ENCODE data around the gene BDKRB2.

The BDKRB2 gene

DNA sequence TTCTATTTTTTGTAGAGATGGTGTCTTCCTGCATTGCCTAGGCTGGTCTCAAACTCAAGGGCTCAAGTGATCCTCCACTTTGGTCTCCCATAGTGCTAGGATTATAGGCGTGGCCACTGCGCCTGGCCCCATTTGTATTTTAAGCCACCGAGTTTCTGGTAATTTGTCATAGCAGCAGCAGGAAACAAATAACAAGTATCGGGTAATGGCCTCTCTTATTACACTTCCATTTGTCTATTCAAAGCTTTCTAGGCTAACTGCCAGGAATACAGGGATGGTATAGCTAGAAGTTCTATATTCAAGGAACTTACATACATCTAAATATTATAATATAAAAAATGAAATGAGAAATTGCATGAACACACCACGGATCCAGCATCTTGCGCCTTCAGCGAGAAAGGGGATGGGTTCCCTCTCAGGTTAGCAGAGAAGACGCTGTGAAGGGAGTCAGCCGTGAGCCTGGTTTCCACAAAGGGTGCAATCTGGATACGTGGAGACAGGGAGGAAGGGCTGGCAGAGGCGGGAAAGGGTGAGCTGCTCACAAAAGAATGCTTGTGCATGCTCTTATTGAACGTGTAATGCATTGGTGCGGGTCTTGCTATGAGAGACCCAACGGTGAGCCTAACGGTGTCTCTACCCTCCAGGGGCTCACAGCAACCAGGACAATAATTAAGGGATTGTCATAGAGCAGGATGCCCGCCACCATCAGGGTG is 60.9 kb downstream of the BDKRB2 start:
- H3K4me1 ChIP-seq (ENCODE audit: control insufficient read depth in 5 of 5, insufficient read depth in 5 of 5, low read length in 5 of 5), result peaks cover 0 to 33% (median 17%) of the 10 kb centered on the region in 5 donors
- H3K27ac ChIP-seq (ENCODE audit: low read depth, low read length), result no peak overlapping the region

DNA sequence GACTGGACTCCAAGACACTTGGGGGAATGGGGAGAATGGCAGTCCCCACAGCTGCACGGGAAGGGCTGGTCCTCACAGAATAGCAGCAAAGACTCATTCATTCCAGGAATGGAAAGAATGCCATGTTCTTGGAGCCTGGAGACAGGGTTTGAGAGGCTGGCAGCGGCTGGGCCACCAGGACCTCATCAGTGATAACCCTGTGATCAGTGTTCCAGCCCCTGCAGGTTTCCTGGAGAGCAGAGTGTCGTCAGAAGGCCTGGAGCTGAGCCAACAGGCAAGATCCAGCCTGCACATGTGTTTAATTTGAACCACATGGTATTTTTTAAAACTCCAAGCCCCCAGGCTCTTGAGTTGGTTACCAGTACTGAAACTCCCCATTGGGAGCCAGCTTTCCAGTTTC is 62.7 kb downstream of the BDKRB2 start:
- Histone ChIP-seq H3K9ac (ENCODE audit: low read length in 5 of 5) (no peak overlapping the region), H3K36me3 (ENCODE audit: control insufficient read depth in 5 of 5, insufficient read depth in 5 of 5, low read length in 5 of 5) (no peaks in the 10 kb centered on the region), H3K27ac (ENCODE audit: low read depth, low read length) (no peak overlapping the region), H3K4me3 (ENCODE audit: low read depth in 1 of 5, low read length in 5 of 5) (no peak overlapping the region), H3K9me3 (ENCODE audit: control insufficient read depth in 5 of 5, low read length in 5 of 5) (peaks cover 0 to 5% (median 1%) of the 10 kb centered on the region in 5 donors), H3K27me3 (ENCODE audit: control insufficient read depth in 5 of 5, insufficient read depth in 4 of 5, low read length in 5 of 5) (peaks cover 0 to 15% (median 4%) of the 10 kb centered on the region in 5 donors), H3K4me1 (ENCODE audit: control insufficient read depth in 5 of 5, insufficient read depth in 5 of 5, low read length in 5 of 5) (peaks cover 0 to 39% (median 20%) of the 10 kb centered on the region in 5 donors)

More for the DNA sequence above, 60.9 kb downstream of the BDKRB2 start:
- Histone ChIP-seq H3K9me3 (ENCODE audit: control insufficient read depth in 5 of 5, low read length in 5 of 5) (no peaks in the 10 kb centered on the region), H3K36me3 (ENCODE audit: control insufficient read depth in 5 of 5, insufficient read depth in 5 of 5, low read length in 5 of 5) (no peaks in the 10 kb centered on the region), H3K27me3 (ENCODE audit: control insufficient read depth in 5 of 5, insufficient read depth in 4 of 5, low read length in 5 of 5) (peaks cover 4 to 20% (median 5%) of the 10 kb centered on the region in 5 donors), H3K4me3 (ENCODE audit: low read depth in 1 of 5, low read length in 5 of 5) (no peak overlapping the region), H3K9ac (ENCODE audit: low read length in 5 of 5) (no peak overlapping the region)

DNA sequence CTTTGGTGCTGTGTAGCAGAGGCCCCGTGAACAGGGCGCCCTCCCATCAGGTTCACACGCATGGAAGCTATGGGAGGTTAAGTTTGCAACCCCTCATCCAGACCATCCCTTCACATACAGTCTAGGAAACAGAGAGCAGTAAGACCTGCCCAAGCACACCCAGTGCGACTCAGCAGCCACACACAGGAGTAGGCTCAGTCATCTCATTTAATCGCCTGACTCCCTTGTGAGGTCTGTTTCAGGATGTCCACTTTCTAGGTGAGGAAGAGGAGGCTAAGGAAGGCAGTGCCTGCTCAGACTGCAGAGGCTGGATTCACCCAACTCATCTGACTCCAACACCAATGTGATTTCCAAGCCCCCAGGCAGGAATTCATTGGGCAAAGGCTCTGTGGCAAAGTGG is 63.3 kb downstream of the BDKRB2 start:
- Histone ChIP-seq H3K9ac (ENCODE audit: low read length in 5 of 5) (no peak overlapping the region), H3K27ac (ENCODE audit: low read depth, low read length) (no peak overlapping the region), H3K27me3 (ENCODE audit: control insufficient read depth in 5 of 5, insufficient read depth in 4 of 5, low read length in 5 of 5) (peaks cover 0 to 15% (median 4%) of the 10 kb centered on the region in 5 donors), H3K4me3 (ENCODE audit: low read depth in 1 of 5, low read length in 5 of 5) (no peak overlapping the region), H3K36me3 (ENCODE audit: control insufficient read depth in 5 of 5, insufficient read depth in 5 of 5, low read length in 5 of 5) (no peaks in the 10 kb centered on the region), H3K4me1 (ENCODE audit: control insufficient read depth in 5 of 5, insufficient read depth in 5 of 5, low read length in 5 of 5) (peaks cover 0 to 39% (median 20%) of the 10 kb centered on the region in 5 donors), H3K9me3 (ENCODE audit: control insufficient read depth in 5 of 5, low read length in 5 of 5) (peaks cover 0 to 6% (median 5%) of the 10 kb centered on the region in 5 donors)

DNA sequence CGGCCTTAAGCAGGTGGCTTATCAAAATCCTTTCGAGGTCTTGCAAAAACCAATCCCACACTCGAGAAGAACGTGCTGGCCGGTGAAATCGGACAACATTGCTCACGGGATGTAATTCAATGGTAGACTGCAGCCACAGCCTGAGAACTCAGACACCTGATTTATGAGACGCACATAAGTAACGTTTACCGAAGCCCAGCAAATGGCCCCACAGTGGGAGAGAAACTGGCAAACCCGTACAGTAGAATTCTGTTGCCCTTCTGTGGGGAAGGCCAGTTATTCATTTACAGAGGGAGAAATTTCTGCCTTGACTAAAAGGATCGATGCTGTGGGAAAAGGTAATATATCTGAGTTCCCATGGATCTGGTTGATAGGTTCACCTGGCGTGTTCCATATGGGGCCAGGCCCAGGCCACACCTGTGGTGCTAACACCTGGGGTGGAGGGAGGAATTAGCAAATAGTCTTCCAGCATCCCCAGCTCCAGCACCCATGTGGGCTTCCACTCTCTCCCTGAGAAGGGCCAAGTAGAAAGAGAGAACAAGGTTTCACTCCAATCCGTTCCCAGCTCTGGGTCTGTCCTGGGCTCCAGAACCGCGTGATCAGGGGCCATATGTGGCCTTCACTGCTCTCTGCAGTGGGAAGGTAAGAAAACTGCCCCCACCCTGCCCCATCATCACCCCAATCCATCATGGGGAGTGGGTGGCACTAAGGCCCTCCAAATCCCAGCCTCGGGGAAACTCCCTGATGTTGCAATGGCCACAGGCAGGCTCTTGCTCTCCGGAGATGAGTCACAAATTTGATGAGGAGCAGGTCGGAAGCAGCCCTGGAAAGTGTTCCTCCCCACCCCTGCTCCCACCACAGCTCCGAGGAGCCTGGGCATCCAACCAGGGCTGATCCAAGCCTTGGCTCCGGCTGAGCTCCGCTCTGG is 64.1 kb downstream of the BDKRB2 start:
- no peaks in the 10 kb centered on the region for H3K36me3 ChIP-seq (ENCODE audit: control insufficient read depth in 5 of 5, insufficient read depth in 5 of 5, low read length in 5 of 5)
- peaks cover 0 to 39% (median 20%) of the 10 kb centered on the region in 5 donors for H3K4me1 ChIP-seq (ENCODE audit: control insufficient read depth in 5 of 5, insufficient read depth in 5 of 5, low read length in 5 of 5)
- peaks cover 0 to 15% (median 4%) of the 10 kb centered on the region in 5 donors for H3K27me3 ChIP-seq (ENCODE audit: control insufficient read depth in 5 of 5, insufficient read depth in 4 of 5, low read length in 5 of 5)
- no peak overlapping the region for H3K9ac ChIP-seq (ENCODE audit: low read length in 5 of 5)
- H3K27ac ChIP-seq (ENCODE audit: low read depth, low read length), result peak overlapping the region; percentile 40
- H3K9me3 ChIP-seq (ENCODE audit: control insufficient read depth in 5 of 5, low read length in 5 of 5), result peaks cover 0 to 6% (median 5%) of the 10 kb centered on the region in 5 donors
- H3K4me3 ChIP-seq (ENCODE audit: low read depth in 1 of 5, low read length in 5 of 5), result no peak overlapping the region

DNA sequence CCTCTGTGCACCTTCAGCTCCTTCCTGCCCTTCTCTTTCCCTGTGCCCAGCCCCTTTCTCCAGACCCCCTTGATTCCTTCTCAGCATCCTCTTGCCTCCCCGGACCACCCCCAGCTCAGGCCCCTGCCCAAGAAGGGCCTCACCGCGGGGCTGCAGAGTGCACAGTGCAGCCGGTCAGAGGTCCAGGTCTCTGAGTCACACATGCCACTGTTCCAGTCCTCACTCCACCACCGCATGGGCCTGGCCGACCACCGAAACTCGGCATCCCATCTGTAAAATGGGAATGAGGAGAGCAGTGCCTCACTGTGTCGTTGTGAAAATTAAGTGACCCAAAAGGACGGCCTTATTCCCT is 64.7 kb downstream of the BDKRB2 start:
- Histone ChIP-seq H3K36me3 (ENCODE audit: control insufficient read depth in 5 of 5, insufficient read depth in 5 of 5, low read length in 5 of 5) (no peaks in the 10 kb centered on the region), H3K9me3 (ENCODE audit: control insufficient read depth in 5 of 5, low read length in 5 of 5) (peaks cover 0 to 6% (median 5%) of the 10 kb centered on the region in 5 donors), H3K27ac (ENCODE audit: low read depth, low read length) (peak overlapping the region; percentile 40), H3K27me3 (ENCODE audit: control insufficient read depth in 5 of 5, insufficient read depth in 4 of 5, low read length in 5 of 5) (peaks cover 0 to 15% (median 4%) of the 10 kb centered on the region in 5 donors), H3K4me3 (ENCODE audit: low read depth in 1 of 5, low read length in 5 of 5) (no peak overlapping the region), H3K9ac (ENCODE audit: low read length in 5 of 5) (no peak overlapping the region), H3K4me1 (ENCODE audit: control insufficient read depth in 5 of 5, insufficient read depth in 5 of 5, low read length in 5 of 5) (peaks cover 0 to 39% (median 20%) of the 10 kb centered on the region in 5 donors)

DNA sequence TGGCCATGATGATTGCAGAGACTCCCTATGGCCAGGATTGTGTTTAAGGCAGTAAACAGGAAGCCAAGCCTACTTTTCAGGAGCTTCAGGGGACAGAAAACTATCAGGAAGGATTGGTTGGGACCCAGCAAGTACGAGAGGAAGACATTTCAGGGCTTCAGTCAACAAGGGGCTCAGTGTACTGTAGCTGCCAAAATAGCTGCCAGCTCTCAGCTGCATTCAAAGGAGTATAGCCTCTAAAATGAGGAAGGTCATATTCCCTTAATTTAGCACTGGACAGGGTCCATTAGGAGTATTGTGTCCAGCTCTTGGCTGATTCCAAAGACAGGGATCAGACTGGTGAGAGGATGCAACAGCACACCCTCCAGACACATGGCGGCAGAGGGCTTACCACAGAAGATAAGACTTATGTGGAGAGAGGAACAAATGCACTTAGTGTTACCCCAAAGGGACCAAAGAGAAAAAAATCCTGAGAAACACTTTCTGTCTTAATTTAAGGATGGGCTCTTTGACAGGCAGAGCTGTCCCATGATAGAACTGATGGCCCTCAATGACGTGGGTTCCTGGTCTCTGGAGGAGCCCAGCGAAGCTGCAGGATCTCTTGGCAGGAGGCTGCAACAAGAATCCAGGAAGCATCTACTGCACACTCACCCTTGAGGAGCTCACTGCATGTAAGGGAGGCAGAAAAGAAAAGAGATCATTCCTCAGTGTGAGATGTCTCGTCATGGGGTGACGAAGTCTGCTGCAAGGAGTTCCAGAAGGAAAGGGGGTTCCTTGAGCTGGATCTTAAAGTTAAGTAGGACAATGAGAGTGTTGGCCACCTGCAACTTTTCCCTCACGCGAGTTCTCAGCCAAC is 66.2 kb downstream of the BDKRB2 start:
- Histone ChIP-seq H3K9me3 (ENCODE audit: control insufficient read depth in 5 of 5, low read length in 5 of 5) (peaks cover 0 to 6% (median 5%) of the 10 kb centered on the region in 5 donors), H3K27me3 (ENCODE audit: control insufficient read depth in 5 of 5, insufficient read depth in 4 of 5, low read length in 5 of 5) (peaks cover 0 to 15% (median 4%) of the 10 kb centered on the region in 5 donors), H3K36me3 (ENCODE audit: control insufficient read depth in 5 of 5, insufficient read depth in 5 of 5, low read length in 5 of 5) (no peaks in the 10 kb centered on the region), H3K27ac (ENCODE audit: low read depth, low read length) (no peak overlapping the region), H3K9ac (ENCODE audit: low read length in 5 of 5) (no peak overlapping the region), H3K4me3 (ENCODE audit: low read depth in 1 of 5, low read length in 5 of 5) (no peak overlapping the region), H3K4me1 (ENCODE audit: control insufficient read depth in 5 of 5, insufficient read depth in 5 of 5, low read length in 5 of 5) (peaks cover 2 to 48% (median 26%) of the 10 kb centered on the region in 5 donors)

DNA sequence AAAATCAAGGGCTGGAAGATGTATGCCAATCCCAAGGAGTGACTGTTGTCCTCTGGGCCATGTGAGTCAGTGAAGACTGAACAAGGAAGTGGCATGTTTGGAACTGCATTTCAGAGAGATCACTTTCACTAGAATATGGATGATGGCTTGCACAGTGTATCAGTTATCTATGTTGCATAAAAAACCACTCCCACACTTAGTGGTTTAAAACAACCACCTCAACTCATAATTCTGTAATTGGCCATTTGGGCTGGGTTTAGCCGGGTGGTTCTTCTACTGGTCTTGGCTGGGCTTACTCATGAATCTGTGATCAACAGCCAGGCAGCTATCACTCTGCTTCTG is 66.8 kb downstream of the BDKRB2 start:
- Histone ChIP-seq H3K27ac (ENCODE audit: low read depth, low read length) (no peak overlapping the region), H3K9ac (ENCODE audit: low read length in 5 of 5) (no peak overlapping the region)

DNA sequence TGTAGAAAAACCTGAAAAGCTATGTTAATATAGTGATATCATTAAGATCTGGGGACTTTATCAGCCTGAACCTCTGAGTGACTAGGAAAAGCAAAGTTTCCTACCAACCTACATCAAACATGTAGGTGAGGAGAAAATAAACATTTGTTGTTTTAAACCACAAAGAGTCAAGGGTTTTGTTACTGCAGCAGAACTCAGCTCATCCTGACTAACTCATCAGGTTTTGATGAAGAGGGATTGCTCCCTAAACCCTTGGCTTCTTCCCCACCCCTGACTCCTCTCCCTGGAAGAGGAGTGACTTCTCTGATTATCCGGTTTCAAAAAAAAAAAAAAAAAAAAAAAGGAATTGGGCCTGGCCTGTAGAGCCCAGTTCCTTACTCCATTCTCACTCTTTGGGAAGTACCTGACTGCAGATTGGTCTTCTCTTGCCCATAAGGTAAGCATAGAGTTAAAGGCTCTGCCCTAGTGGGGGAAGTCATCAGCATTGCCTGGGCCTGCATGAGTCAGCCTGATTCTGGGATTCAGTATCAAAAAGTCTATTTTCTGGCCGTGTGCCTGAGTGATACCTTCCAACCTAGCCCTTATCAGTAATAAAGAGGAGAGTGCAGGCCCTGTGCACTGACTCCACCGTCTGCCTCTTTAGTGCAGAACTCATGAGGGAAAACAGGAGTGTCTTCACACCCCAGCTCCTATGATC is 68.3 kb downstream of the BDKRB2 start:
- no peak overlapping the region for H3K9ac ChIP-seq (ENCODE audit: low read length in 5 of 5)
- no peaks in the 10 kb centered on the region for H3K36me3 ChIP-seq (ENCODE audit: control insufficient read depth in 5 of 5, insufficient read depth in 5 of 5, low read length in 5 of 5)

More for the DNA sequence above, 66.8 kb downstream of the BDKRB2 start:
- Histone ChIP-seq H3K27me3 (ENCODE audit: control insufficient read depth in 5 of 5, insufficient read depth in 4 of 5, low read length in 5 of 5) (peaks cover 0 to 15% (median 4%) of the 10 kb centered on the region in 5 donors), H3K9me3 (ENCODE audit: control insufficient read depth in 5 of 5, low read length in 5 of 5) (peaks cover 0 to 6% (median 5%) of the 10 kb centered on the region in 5 donors), H3K4me1 (ENCODE audit: control insufficient read depth in 5 of 5, insufficient read depth in 5 of 5, low read length in 5 of 5) (peaks cover 2 to 49% (median 26%) of the 10 kb centered on the region in 5 donors), H3K36me3 (ENCODE audit: control insufficient read depth in 5 of 5, insufficient read depth in 5 of 5, low read length in 5 of 5) (no peaks in the 10 kb centered on the region), H3K4me3 (ENCODE audit: low read depth in 1 of 5, low read length in 5 of 5) (no peak overlapping the region)

DNA sequence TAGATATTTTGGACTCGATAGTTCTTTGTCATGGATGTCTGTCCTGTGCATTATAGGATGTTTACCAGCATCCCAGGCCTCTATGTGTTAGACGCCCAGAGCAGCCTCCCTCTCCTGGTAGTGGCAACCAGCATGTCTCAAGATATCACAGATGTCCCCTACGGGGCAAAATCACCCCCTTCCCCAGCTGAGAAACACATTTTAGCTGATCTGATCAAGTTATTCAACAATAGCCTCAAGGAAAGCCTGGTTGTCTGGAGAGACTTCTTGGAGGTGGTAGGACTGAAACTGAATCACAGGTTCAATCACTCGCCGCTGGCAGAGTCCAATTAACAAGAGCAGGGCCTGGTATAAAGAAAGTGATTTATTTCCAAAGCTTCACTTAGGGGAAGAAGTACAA is 69.0 kb downstream of the BDKRB2 start:
- no peak overlapping the region for H3K27ac ChIP-seq (ENCODE audit: low read depth, low read length)

More for the DNA sequence above, 68.3 kb downstream of the BDKRB2 start:
- H3K4me3 ChIP-seq (ENCODE audit: low read depth in 1 of 5, low read length in 5 of 5), result no peak overlapping the region
- peaks cover 0 to 7% (median 0%) of the 10 kb centered on the region in 5 donors for H3K27me3 ChIP-seq (ENCODE audit: control insufficient read depth in 5 of 5, insufficient read depth in 4 of 5, low read length in 5 of 5)
- H3K9me3 ChIP-seq (ENCODE audit: control insufficient read depth in 5 of 5, low read length in 5 of 5), result peaks cover 0 to 12% (median 10%) of the 10 kb centered on the region in 5 donors
- H3K4me1 ChIP-seq (ENCODE audit: control insufficient read depth in 5 of 5, insufficient read depth in 5 of 5, low read length in 5 of 5), result peaks cover 2 to 38% (median 22%) of the 10 kb centered on the region in 5 donors
- no peak overlapping the region for H3K27ac ChIP-seq (ENCODE audit: low read depth, low read length)

More for the DNA sequence above, 69.0 kb downstream of the BDKRB2 start:
- no peaks in the 10 kb centered on the region for H3K36me3 ChIP-seq (ENCODE audit: control insufficient read depth in 5 of 5, insufficient read depth in 5 of 5, low read length in 5 of 5)
- no peak overlapping the region for H3K9ac ChIP-seq (ENCODE audit: low read length in 5 of 5)
- peaks cover 0 to 19% (median 16%) of the 10 kb centered on the region in 5 donors for H3K9me3 ChIP-seq (ENCODE audit: control insufficient read depth in 5 of 5, low read length in 5 of 5)
- no peak overlapping the region for H3K4me3 ChIP-seq (ENCODE audit: low read depth in 1 of 5, low read length in 5 of 5)
- peaks cover 0 to 5% (median 0%) of the 10 kb centered on the region in 5 donors for H3K27me3 ChIP-seq (ENCODE audit: control insufficient read depth in 5 of 5, insufficient read depth in 4 of 5, low read length in 5 of 5)
- H3K4me1 ChIP-seq (ENCODE audit: control insufficient read depth in 5 of 5, insufficient read depth in 5 of 5, low read length in 5 of 5), result peaks cover 2 to 34% (median 20%) of the 10 kb centered on the region in 5 donors
